Fibroblast of skin of scalp (primary cell): ENCODE measurements around the gene NKAIN2.
"Not testable (repeated sequence)": the region's sequence is repeated elsewhere in the genome, so short reads cannot be mapped to it uniquely, and the experiment has no call there.

Source experiments
- DNase-seq: peaks from one replicate; pipeline ENCODE4 v3.0.0-alpha.2; 2013

NKAIN2 gene

DNA sequence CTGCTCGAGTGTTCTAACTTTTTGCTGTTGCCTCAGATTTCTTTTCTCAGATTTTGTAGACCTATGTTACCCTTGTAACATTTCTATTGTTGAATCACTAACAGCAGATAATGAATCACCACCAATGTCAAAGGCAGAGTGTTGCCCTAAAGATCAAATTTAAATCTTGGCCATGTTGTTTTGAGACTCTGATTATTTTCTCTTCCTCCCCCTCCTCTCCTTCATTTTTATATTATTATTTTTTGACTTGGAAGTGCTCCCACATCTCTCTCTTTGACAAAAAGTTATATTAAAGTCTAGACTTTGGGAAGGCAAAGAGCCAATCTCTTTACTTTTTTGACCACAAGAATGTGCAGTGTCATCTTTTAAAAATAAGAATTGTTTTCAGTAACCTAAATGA lies 422.7 kb downstream of the NKAIN2 start:
- peak; percentile 64 for DNase-seq

DNA sequence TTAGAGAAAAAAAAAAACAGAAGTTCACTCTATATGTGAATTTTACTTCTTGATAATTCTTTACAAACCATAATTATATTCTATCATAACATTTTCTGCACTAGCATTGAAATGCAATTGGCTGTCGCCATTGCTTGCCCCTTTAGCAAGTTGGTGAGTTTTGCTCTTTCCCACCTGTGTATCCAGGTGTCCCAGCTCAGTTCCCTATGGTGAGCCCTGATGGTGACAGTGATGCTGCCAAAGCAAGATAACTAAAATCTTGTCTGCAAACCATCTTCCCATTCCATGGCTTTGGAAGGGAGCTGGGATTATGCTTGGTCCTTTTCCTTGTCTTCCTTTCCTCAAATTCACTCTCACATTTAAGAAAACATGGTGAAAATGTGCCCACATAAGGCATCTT lies 429.6 kb downstream of the NKAIN2 start:
- no peak for DNase-seq

DNA sequence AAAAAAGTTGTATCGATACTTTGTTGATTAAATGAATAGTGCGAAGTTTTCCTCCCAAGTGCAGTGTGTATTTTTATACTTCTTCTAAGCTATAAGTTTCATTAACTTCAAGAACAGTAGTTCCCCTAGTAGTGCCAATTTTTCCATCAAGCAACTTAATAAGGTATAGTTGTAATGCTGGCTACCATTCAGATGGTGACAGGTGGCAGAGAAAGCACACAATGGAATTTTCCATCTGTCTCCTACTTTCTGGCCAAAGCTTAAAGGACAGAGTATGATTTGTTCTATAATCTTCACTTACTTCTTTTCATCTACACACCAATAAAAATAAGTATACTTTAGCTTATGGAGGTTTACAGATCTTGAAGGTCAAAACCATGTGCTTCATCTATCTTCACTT lies 431.1 kb downstream of the NKAIN2 start:
- no peak for DNase-seq

DNA sequence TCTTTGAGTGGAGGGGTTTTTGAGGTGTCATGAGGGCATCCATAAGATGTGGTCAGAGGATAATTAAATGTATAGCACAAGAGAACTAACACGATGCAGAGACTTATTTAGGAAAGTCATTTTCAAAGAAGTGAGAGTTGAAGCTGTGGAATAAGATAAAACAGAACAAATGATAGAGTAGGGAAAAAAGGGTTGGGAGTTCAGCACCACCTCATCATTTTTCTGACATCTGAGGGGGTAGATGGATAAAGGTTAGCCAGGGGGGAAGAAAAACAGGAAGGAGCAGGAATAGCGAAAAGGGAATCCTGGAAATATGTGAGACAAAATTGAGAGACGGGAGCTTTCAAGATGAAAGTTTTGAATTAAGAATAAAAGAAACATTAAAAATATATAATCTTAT lies 434.2 kb downstream of the NKAIN2 start:
- no peak for DNase-seq

DNA sequence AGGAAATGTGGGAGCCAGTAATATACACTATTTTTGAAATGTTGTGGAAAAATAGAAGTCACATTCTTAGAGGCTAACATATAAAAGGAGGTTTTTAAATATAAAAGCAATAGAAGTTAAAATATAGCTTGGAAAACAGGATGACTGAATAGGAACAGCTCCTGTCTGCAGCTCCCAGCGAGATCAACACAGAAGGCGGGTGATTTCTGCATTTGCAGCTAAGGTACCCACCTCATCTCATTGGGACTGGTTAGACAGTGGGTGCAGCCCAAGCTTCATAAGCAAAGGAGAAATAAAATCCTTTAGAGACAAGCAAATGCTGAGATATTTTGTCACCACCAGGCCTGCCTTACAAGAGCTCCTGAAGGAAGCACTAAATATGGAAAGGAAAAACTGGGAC lies 434.7 kb downstream of the NKAIN2 start:
- not testable (repeated sequence) for DNase-seq

DNA sequence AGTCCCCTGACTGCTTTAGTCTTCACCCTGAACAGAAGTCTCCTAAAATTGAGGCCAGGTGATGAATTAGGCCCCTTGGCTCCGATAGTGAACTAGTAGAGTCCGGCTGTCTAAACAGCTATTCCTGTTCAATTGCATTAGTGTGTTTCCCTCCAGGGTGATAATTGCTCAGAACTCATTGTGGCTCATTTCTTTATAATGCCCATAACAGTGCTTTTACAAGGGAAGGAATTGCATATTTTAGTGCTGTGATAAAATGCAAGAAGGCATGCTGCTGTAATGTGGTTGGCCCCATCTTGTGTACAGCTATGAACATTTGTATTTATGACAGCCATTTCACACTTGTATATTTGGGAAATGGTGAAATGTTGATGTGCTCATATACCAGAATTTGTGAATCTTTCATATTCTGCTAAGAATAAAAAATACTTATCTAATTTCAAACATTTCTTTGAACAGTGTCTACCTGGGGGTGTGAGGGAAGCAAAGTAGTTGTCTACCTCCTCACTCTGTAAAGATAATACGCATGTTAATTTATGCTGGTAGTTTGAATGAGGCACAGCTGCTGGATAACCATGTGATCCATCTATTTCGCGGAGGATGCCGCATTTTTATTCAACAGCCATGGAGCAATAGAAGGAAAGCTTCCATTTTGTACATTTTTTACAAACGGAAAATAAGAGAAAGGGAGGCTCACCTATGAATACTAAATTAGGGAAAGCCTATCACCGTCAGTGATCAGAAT lies 451.4 kb downstream of the NKAIN2 start:
- no peak for DNase-seq

- DNase-seq: no peak
Observed at GRCh38 chr6:124260337-124260736, 456.7 kb downstream of the NKAIN2 start.

GRCh38 chr6:124269733-124270132 lies 466.1 kb downstream of the NKAIN2 start:
- DNase-seq: no peak

DNA sequence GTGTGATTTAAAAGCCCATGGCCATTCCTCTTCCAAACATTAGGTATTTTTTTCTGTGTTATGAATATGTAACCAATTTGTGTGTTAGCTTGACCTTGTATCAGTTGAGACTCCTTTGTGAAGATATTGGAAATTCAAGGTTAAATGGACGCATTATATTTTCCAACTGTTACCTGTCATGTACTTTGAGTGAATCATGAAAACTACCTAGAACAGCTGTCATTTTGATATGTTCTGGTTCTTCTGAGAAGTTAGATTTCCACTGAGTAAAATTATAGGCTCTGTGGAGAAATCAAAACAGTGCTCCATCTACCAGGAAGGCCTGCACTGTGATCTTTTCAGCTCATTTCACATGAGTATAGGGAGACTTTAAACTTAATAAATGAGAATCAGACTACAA lies 470.0 kb downstream of the NKAIN2 start:
- no peak for DNase-seq

DNA sequence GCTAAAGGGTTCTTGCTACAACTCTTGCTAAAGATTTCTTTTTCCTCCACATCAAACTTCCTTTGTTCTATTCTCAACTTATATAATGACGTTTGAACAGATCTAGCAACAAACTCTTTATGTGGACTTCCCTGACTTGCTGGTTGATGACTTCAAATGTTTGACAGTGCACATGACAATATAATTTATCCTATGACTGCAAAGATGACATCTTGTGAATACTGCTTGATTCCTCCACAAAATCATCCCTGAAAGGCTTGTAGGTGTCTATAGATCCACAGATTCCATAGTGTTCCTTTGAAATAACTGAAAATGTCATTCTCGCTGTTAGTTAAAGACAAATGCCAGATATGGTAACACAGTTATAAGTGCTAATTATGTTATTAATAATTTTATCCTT lies 478.9 kb downstream of the NKAIN2 start:
- DNase-seq: no peak

- DNase-seq: no peak
Observed at GRCh38 chr6:124283486-124283885, 479.8 kb downstream of the NKAIN2 start.

DNA sequence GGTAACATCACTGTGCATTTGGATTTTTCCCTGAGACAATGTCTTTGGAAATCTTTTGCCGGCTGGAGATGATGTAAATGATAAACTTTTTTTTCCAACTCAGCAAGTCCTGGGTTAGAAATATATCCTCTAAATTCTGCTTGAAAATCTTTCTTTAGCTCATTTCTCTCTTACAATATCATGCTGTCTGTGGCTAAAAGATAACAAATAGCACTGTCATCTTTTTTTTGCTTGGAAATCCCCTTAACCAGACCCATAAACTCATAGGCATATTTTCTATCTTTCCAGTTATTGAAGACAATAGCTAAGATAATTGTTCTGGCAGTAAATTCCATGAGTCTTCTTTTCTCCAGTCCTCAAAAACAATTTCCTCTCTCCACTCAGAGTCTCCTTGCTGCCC lies 481.5 kb downstream of the NKAIN2 start:
- no peak for DNase-seq

- peak; percentile 28 for DNase-seq
Observed at GRCh38 chr6:124294574-124295200, 491.0 kb downstream of the NKAIN2 start.

GRCh38 chr6:124297507-124297906 lies 493.8 kb downstream of the NKAIN2 start:
- DNase-seq: no peak

DNA sequence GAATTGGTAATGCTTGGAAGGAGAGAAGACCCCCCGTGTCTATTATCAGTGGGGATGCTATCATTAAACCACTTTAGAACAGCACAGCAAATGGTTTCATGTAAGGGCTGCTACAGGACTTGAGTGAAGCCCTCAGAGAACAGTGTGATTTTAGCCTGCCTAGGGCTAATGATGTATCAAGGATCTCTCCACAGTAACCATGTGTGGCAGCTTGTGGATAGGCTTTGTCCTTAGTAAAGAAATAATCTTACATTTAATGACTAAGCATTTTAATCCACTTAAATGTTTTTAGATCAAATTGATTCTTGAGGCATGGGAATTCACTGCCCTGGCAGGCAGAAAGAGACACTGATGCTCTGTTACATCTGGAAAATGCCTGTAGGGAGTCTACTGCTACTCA lies 495.1 kb downstream of the NKAIN2 start:
- no peak for DNase-seq

GRCh38 chr6:124300907-124301306 lies 497.2 kb downstream of the NKAIN2 start:
- not testable (repeated sequence) for DNase-seq

- DNase-seq: no peak
Observed at GRCh38 chr6:124303971-124304370, 500.3 kb downstream of the NKAIN2 start.

GRCh38 chr6:124310139-124310538 lies 506.5 kb downstream of the NKAIN2 start:
- no peak for DNase-seq

- no peak for DNase-seq
Observed at GRCh38 chr6:124319410-124319809, 515.7 kb downstream of the NKAIN2 start.

- DNase-seq: no peak
Observed at GRCh38 chr6:124324237-124324636, 520.6 kb downstream of the NKAIN2 start.

DNA sequence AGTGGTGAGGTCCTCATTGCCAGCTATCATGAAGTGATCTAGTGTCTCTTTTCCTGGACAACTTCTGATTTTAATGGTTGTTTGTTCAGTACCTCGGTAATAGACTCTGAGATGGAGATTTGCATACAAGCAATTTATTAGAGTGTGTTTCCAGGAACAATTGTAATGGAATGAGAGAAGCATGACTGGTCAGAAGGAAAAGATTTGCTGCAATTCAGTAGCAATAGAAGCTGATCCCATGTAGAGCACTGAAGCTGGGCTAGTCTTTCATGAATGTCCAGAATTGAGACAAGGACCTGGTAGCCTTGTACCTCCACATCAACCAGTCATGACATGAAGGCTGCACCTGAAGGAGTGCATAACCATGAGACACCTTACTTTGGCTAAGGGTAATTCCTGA lies 526.5 kb downstream of the NKAIN2 start:
- DNase-seq: no peak

- no peak for DNase-seq
Observed at GRCh38 chr6:124334359-124334758, 530.7 kb downstream of the NKAIN2 start.

DNA sequence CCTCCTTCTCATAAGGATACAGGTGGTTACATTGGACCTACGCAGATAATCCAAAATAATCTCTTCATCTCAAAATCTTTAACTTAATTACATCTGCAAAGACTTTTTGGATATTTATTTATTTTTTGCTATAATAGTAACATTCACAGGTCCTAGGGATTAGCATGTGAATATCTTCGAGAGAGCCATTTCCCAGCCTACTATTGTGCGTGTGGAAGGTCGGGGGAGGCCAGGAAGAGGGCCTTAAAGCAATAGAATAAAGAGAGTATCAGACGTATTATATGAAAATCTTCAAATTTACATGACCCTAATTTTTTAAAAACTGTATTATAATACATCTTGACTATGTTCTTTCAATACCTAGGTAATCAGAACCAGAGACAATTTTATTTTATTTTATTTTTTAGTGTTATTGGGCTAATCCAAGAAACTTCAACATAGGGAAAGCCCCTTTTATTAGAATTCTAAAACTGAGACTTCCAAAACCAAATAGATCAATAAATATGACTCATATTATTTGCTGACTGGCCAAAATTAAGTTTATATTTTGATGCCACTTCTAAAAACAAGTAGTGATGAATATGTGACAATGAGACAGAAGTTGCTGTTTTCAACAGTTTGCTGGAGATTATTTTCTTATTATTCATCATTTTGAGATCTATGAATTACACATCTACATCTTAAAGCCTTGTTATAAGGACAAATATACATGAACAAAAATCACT lies 536.1 kb downstream of the NKAIN2 start:
- DNase-seq: no peak

GRCh38 chr6:124348339-124348738 lies 544.7 kb downstream of the NKAIN2 start:
- not testable (repeated sequence) for DNase-seq
